GM18526 (cell line): Measurements from ENCODE around the gene CGNL1.

ENCODE experiments used
- POLR2A ChIP-seq: IDR thresholded peaks from 3 replicates; pipeline ENCODE4 v1.6.1; 2011; ENCODE audit not compliant: insufficient read length; ENCODE audit errors: extremely low read depth

Gene CGNL1

GRCh38 chr15:57424628-57425405 lies 48.5 kb downstream of the CGNL1 start:
- TF ChIP-seq POLR2A, result no peak

GRCh38 chr15:57425842-57426241 lies 49.5 kb downstream of the CGNL1 start:
- no peak for TF ChIP-seq POLR2A

- no peak for TF ChIP-seq POLR2A
Observed at GRCh38 chr15:57427367-57427821, 51.1 kb downstream of the CGNL1 start.

GRCh38 chr15:57432141-57432741 lies 55.9 kb downstream of the CGNL1 start:
- no peak for TF ChIP-seq POLR2A

GRCh38 chr15:57436166-57436565 lies 59.9 kb downstream of the CGNL1 start:
- no peak for TF ChIP-seq POLR2A

- no peak for TF ChIP-seq POLR2A
Observed at GRCh38 chr15:57436961-57437360, 60.7 kb downstream of the CGNL1 start.

GRCh38 chr15:57437564-57437963 lies 61.3 kb downstream of the CGNL1 start:
- no peak for TF ChIP-seq POLR2A

GRCh38 chr15:57438166-57438565 lies 61.9 kb downstream of the CGNL1 start:
- TF ChIP-seq POLR2A, result no peak

- no peak for TF ChIP-seq POLR2A
Observed at GRCh38 chr15:57439128-57440027, 63.1 kb downstream of the CGNL1 start.

GRCh38 chr15:57440167-57440566 lies 63.9 kb downstream of the CGNL1 start:
- no peak for TF ChIP-seq POLR2A

- no peak for TF ChIP-seq POLR2A
Observed at GRCh38 chr15:57440799-57441198, 64.5 kb downstream of the CGNL1 start.

GRCh38 chr15:57442335-57442734 lies 66.0 kb downstream of the CGNL1 start:
- no peak for TF ChIP-seq POLR2A

- TF ChIP-seq POLR2A, result no peak
Observed at GRCh38 chr15:57443486-57443885, 67.2 kb downstream of the CGNL1 start.

- no peak for TF ChIP-seq POLR2A
Observed at GRCh38 chr15:57444877-57445513, 68.7 kb downstream of the CGNL1 start.

GRCh38 chr15:57445872-57446271 lies 69.6 kb downstream of the CGNL1 start:
- TF ChIP-seq POLR2A, result no peak
